Activated naive CD8-positive, alpha-beta T cell treated with anti-CD3 and anti-CD28 coated beads, Interleukin-2, amount 10 ng/mL, durations not matched to agents 7 days and 5 days (primary cell): ENCODE results near the gene OR11A1. TPM values are rescaled to one million over a fixed set of nuclear protein-coding genes. Genes with fewer than 3 reads are reported as not detected.

ENCODE experiments used
- ATAC-seq: fragments of 150-1000 bp; cut with Tn5 transposase; one replicate; pipeline ENCODE4 v1.10.0; 2021; ENCODE audit warnings: low read depth, moderate library complexity
- POLR2A ChIA-PET: fragments of 350-600 bp; sonication (Branson Sonifier 250); formaldehyde crosslinking; loops from one replicate; lab custom pipeline; 2021; ENCODE audit warnings: antibody characterized with exemption; lab: Charles Lee
- DNase-seq: peaks from one replicate; pipeline ENCODE4 v3.0.0; 2021
- H3K27ac Mint-ChIP-seq: one replicate; pipeline ENCODE4 v1.8.0; 2022; ENCODE audit warnings: mild to moderate bottlenecking, mixed read lengths
- H3K27me3 Mint-ChIP-seq: one replicate; pipeline ENCODE4 v1.8.0; 2022; ENCODE audit warnings: mild to moderate bottlenecking, moderate library complexity, mixed read lengths
- H3K36me3 Mint-ChIP-seq: one replicate; pipeline ENCODE4 v1.8.0; 2021; ENCODE audit warnings: mild to moderate bottlenecking, mixed read lengths
- H3K4me1 Mint-ChIP-seq: one replicate; pipeline ENCODE4 v1.8.0; 2021; ENCODE audit warnings: mixed read lengths
- H3K4me3 Mint-ChIP-seq: one replicate; pipeline ENCODE4 v1.8.0; 2022; ENCODE audit warnings: mild to moderate bottlenecking, moderate library complexity, mixed read lengths
- H3K9me3 Mint-ChIP-seq: one replicate; pipeline ENCODE4 v1.8.0; 2021; ENCODE audit warnings: mixed read lengths
- total RNA-seq, 2 experiments: library from RNA; stranded (reverse); gene quantifications; one replicate each; pipeline ENCODE4 v1.2.3, GENCODE V29; 2021

OR11A1 gene
- total RNA-seq, 2 experiments from 2014 or later, result not detected

GRCh38 chr6:29414588-29414987 lies 42.3 kb downstream of the OR11A1 start, which contains the start of gene OR12D1:
TSS of gene OR12D1 (plus strand) at chr6:29414928.
- no peaks in the 10 kb centered on the region for H3K4me1 Mint-ChIP-seq
- H3K36me3 Mint-ChIP-seq, result no peaks in the 10 kb centered on the region
- H3K9me3 Mint-ChIP-seq, result peaks cover 3% of the 10 kb centered on the region
- DNase-seq (no peak), ATAC-seq (no peak)
- H3K4me3 Mint-ChIP-seq, result no peak within 1 kb of the TSS
- POLR2A ChIA-PET, result no interaction called here
- no peak within 1 kb of the TSS for H3K27ac Mint-ChIP-seq
- H3K27me3 Mint-ChIP-seq, result peaks cover 20% of the 10 kb centered on the region

- POLR2A ChIA-PET, result no interaction called here
- Mint-ChIP-seq H3K9me3 (peaks cover 2% of the 10 kb centered on the region), H3K27ac (no peak overlapping the region), H3K4me3 (no peak overlapping the region), H3K36me3 (no peaks in the 10 kb centered on the region), H3K4me1 (no peaks in the 10 kb centered on the region), H3K27me3 (peaks cover 13% of the 10 kb centered on the region)
- DNase-seq (no peak), ATAC-seq (no peak)
Measured at GRCh38 chr6:29403801-29404200, 53.1 kb downstream of the OR11A1 start.

GRCh38 chr6:29399525-29399924 lies 57.3 kb downstream of the OR11A1 start:
- no peak for ATAC-seq
- DNase-seq, result no peak
- Mint-ChIP-seq H3K27ac (no peak overlapping the region), H3K4me3 (no peak overlapping the region), H3K9me3 (no peaks in the 10 kb centered on the region), H3K36me3 (no peaks in the 10 kb centered on the region), H3K27me3 (peaks cover 11% of the 10 kb centered on the region), H3K4me1 (no peaks in the 10 kb centered on the region)
- POLR2A ChIA-PET, result no interaction called here

GRCh38 chr6:29395331-29395730 lies 61.5 kb downstream of the OR11A1 start, which contains the start of gene OR12D2:
TSS of gene OR12D2 (plus strand) at chr6:29395631. CDS start at chr6:29396700, 1,069 bp downstream.
- POLR2A ChIA-PET, result no interaction called here
- peaks cover 7% of the 10 kb centered on the region for H3K27me3 Mint-ChIP-seq
- ATAC-seq (no peak), DNase-seq (no peak)
- no peaks in the 10 kb centered on the region for H3K4me1 Mint-ChIP-seq
- H3K27ac Mint-ChIP-seq, result no peak within 1 kb of the TSS
- H3K36me3 Mint-ChIP-seq, result no peaks in the 10 kb centered on the region
- H3K9me3 Mint-ChIP-seq, result no peaks in the 10 kb centered on the region
- H3K4me3 Mint-ChIP-seq, result no peak within 1 kb of the TSS

GRCh38 chr6:29388533-29388932 lies 68.3 kb downstream of the OR11A1 start:
- no peaks in the 10 kb centered on the region for H3K9me3 Mint-ChIP-seq
- DNase-seq, result no peak
- H3K4me3 Mint-ChIP-seq, result no peak overlapping the region
- H3K27me3 Mint-ChIP-seq, result peaks cover 5% of the 10 kb centered on the region
- no peak overlapping the region for H3K27ac Mint-ChIP-seq
- no peaks in the 10 kb centered on the region for H3K36me3 Mint-ChIP-seq
- H3K4me1 Mint-ChIP-seq, result no peaks in the 10 kb centered on the region
- POLR2A ChIA-PET, result no interaction called here
- ATAC-seq, result no peak

GRCh38 chr6:29376003-29376402 lies 80.9 kb downstream of the OR11A1 start:
- DNase-seq (no peak), ATAC-seq (no peak)
- Mint-ChIP-seq H3K9me3 (no peaks in the 10 kb centered on the region), H3K27me3 (peaks cover 26% of the 10 kb centered on the region), H3K36me3 (no peaks in the 10 kb centered on the region), H3K27ac (no peak overlapping the region), H3K4me1 (no peaks in the 10 kb centered on the region), H3K4me3 (no peak overlapping the region)
- POLR2A ChIA-PET, result no interaction called here

Other genes with a start within 250 kb of the OR11A1 start
- gene OR14J1, start 155.4 kb downstream of the OR11A1 start, total RNA-seq, result not detected
- gene OR5V1, start 88.2 kb downstream of the OR11A1 start, total RNA-seq, result not detected
- not detected for gene OR12D3, start 81.8 kb downstream of the OR11A1 start, total RNA-seq
- gene OR12D2, start 61.4 kb downstream of the OR11A1 start, total RNA-seq, result not detected
- not detected for gene OR12D1, start 42.1 kb downstream of the OR11A1 start, total RNA-seq
- not detected for gene OR10C1, start 17.8 kb downstream of the OR11A1 start, total RNA-seq
- gene OR2H1, start 84 bp upstream of the OR11A1 start, total RNA-seq, result not detected
- not detected for gene MAS1L, start 30.9 kb upstream of the OR11A1 start, total RNA-seq
- gene UBD, start 102.7 kb upstream of the OR11A1 start, total RNA-seq, result not detected
- not detected for gene OR2H2, start 128.1 kb upstream of the OR11A1 start, total RNA-seq
- 10 to 100 TPM; 20.1 to 20.7 TPM for gene GABBR1, start 176.1 kb upstream of the OR11A1 start, total RNA-seq
- gene MOG, start 200.0 kb upstream of the OR11A1 start, total RNA-seq, result not detected
- 10 to 100 TPM; 12.3 to 13.5 TPM for gene ZFP57, start 224.1 kb upstream of the OR11A1 start, total RNA-seq